Cortex of kidney (tissue), 1 donor: ENCODE measurements around the gene SMIM20.
"Not testable (repeated sequence)": the region's sequence is repeated elsewhere in the genome, so short reads cannot be mapped to it uniquely, and the experiment has no call there.

Source experiments
- DNase-seq: peaks from one replicate; lab custom pipeline; 2025; lab: John Stamatoyannopoulos, UW

Gene SMIM20

DNA sequence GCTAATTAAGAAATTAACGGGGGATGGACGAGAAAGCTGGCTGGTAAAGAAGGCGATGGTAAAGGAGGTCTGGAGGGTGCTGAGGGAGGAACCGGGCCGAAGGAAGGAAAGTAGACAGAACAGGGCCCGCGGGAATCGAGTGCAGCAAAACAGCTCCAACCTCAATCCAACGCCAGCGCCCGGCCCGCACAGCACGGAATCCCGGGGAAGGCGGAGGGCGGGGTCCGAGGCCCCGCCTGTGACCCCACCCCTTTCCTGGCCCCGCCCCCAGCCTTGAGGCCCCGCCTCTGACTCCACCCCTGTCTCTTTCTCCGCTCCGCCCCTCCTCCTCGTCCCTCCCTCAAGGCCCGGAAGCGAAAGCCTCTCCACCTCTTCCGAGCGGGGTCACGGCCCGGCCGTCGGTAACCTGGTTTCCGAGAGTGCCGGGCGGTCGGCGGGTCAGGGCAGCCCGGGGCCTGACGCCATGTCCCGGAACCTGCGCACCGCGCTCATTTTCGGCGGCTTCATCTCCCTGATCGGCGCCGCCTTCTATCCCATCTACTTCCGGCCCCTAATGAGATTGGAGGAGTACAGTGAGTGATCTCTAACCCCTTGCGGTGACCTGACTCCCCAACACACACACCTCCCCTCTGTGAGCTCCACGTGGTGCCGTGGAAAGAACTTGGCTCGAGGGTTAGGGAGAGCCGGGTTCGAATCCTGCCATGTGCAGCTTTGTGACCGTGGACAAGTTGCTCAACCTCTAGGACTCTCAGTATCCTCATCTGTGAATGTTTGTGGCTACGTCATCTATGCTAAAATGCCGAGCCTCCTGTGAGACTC lies at the start of gene SMIM20:
SMIM20 (plus strand) TSS at position 370 of the 819 bp plus-strand sequence; CDS start at position 464, 94 bp downstream.
- DNase-seq = peak; percentile 66

DNA sequence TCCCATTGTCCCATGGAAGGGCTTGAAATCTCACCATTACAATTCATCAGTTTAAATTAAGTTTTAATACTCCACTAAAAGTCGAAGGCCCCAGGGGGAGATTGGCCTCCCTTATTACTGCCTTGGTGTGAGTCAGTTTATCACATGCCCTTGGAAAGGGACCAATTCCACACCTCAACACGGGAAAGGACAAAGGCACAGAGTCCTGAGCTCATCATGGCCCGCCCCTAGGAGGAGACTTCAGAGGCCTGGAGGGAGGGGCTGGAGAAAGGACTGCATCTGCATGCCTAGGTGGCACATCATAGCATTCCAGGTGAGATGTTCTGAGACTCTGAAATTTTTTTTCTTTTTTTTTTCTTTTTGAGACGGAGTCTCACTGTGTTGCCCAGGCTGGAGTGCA lies 48.4 kb upstream of the SMIM20 start:
- DNase-seq = no peak

DNA sequence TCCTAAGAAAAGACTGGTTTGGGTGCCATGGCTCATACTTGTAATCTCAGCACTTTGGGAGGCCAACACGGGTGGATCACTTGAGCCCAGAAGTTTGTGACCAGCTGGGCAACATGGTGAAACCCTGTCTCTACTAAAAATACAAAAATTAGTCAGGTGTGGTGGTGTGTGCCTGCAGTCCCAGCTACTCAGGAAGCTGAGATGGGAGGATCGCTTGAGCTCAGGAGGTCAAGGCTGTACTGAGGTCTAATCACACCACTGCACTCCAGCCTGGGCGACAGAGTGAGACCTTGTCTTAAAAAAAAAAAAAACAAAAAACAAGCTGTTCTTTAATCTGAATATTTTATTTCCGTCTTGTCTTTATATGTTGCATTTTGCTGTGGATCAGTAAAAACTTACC lies 47.6 kb upstream of the SMIM20 start:
- DNase-seq = not testable (repeated sequence)

DNA sequence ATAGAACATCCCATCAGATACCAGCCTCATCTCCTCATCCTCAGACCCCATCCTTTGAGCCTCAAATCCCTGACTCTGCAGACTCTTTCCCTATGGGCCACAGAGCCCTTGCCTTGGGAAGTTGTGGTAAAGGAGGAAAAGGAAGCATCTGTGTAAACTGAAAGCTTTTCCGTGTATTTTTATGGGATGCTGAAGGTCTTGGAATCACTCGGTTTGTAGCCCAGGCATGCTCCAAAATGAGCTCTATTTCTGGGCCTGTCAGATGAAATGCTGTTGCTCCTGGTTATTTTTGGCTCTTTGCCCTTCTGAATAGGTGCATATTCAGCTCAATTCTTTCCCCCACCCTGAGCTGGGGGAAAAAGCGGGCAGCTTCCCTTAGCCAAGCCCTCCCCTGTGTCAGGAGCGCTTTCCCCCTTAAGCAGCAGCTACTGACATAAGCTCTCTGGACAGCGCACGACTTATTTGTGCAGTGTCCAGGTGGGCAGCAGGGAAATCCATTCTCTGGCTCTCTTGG lies 46.2 kb upstream of the SMIM20 start:
- no peak for DNase-seq

DNA sequence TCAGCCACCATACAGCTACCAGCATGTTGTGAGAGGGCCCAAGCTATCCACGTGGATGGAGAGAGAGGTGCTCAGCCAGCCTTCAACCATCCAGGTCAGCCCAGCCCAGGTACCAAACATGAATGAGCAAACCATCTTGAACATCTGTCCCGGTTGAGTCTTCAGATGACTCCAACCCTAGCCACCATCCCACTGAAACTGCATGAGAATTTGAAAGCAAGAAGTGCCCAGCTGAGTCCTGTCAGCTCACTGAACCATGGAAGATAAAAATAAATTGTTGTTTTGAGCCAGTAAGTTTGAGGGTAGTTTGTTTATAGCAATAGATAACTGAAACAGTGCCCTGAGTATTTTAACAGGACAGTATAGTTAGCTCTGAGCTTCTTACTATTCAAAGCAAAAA lies 43.9 kb upstream of the SMIM20 start:
- DNase-seq = no peak

GRCh38 chr4:25872851-25873631 lies 41.0 kb upstream of the SMIM20 start:
- DNase-seq = no peak

DNA sequence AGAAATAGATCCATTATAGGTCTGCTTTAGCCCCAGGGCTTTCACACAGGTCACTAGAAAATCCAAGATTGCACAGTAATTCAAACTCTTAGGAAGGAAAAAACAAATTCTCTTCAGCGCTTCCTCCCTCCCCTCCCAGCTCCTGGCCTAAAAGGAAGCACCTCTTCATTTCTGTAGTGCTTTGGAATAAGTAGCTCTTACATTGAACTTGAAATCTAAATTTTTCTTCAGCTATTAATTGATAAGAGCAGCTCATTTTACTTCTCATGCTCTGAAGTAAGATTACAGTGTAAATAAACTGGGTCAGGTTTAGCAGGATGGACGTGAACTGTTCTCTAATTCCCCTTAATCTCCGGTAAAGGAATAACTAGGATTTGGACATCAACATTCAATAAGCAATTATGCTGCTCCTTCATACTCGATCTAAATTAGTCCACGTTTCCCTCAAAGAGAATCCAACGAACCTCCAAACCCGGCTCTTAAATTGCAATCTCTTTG lies 40.3 kb upstream of the SMIM20 start:
- no peak for DNase-seq

DNA sequence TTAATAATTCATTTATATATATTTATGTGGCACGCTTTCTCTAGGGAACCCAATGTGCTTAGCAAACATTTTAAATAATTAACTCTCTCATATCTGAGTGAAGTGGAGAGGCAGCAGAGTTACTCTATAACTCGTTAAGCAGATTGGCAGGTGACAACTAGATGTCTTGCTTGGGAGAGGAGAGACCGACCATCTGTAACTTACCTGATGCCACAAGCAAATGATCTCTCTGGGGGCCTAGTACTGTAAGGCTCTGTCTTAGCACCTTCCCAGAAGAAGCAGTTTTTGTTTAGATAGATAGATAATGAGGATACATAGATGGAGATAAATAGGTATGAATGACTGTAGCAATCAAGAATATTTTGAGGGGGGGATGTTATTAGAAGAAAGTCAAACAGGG lies 39.4 kb upstream of the SMIM20 start:
- DNase-seq = no peak

GRCh38 chr4:25875281-25875745 lies 38.7 kb upstream of the SMIM20 start:
- no peak for DNase-seq

GRCh38 chr4:25878676-25879075 lies 35.3 kb upstream of the SMIM20 start:
- no peak for DNase-seq

- DNase-seq = no peak
Observed at GRCh38 chr4:25879091-25879584, 34.9 kb upstream of the SMIM20 start.

DNA sequence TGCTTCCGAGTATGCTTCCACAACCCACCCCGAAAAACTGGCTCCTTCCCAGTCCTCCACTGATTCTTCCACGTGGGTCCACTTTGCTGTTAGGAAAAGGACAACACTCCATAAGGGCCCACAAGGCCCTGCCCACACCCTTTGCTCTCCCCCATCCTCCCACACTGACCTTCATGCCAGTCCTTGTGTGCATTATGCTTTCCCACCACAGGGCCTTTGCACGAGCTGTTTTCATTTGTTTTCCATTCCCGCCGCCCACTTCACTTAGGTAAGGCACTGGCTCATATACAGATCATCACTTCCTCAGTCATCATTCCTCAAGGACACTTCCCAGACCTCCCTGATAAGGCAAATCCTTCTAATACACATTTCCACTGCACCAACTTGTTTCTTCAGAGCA lies 34.4 kb upstream of the SMIM20 start:
- DNase-seq = no peak

DNA sequence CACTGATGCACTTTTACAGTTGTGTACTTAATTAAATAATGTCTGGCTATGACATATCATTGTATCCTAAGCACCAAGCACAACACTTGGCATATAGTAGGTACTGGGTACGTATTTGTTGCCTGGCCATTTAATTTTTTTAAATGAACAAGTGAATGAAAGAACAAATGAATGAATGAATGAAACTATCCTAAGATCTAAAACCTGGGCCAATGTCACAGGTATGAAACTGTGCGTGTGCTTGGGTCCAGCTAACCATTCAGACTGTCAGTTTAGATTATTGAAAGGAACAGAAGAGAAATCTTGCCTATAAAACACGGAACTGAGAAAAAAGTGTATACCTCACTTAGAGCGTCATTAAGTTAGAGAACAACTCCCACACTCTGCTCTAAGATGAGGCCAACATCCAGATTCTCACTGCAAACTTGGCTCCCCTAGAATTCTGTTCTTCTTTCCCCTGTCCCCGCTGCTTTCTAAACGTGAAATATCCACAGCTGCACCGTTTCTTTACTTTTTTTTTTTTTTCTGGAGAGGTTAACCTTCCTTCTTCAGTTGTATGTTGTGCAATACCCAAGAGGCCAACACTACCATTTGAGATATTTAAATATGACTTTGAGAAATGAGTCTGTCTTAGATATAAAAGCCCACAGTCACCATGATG lies 33.9 kb upstream of the SMIM20 start:
- DNase-seq = no peak

DNA sequence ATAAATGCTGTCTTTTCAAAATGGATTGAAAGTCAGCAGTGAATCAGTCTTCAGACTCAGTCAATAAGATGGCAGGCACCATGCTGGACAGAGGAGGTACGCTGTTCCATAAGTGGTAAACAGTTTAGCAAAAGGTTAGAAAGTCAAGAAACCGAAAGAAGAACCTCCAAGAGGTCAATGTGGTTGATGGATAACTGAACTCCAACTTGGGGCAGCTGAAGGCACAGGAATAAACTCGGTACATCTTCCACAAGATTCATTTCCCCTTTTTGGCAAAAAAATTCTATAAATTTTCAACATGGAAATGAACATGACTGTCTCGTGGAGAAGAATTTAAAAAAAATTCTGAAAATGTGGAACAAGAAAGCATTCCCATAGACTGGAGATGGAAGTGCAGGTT lies 32.8 kb upstream of the SMIM20 start:
- no peak for DNase-seq

DNA sequence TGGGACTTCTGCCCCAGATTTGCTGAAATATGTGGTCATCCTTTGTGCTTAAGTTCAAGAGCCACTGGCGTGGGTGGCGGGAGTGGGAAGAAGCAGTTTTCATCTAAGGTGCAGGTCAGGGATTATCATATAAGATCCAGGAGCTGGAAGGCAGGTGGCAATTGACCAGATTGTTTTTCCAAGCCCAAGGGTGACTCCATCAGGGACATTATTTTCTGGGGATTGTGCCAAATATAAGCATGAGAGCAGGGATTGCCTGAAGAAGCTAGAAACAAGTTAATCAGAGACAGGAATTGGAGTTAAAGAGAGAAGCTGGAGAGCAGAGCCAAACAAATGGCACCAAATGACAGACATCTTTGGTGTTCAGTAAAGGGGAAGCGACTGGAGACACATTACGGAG lies 31.8 kb upstream of the SMIM20 start:
- no peak for DNase-seq

- DNase-seq = no peak
Observed at GRCh38 chr4:25883565-25883964, 30.5 kb upstream of the SMIM20 start.

DNA sequence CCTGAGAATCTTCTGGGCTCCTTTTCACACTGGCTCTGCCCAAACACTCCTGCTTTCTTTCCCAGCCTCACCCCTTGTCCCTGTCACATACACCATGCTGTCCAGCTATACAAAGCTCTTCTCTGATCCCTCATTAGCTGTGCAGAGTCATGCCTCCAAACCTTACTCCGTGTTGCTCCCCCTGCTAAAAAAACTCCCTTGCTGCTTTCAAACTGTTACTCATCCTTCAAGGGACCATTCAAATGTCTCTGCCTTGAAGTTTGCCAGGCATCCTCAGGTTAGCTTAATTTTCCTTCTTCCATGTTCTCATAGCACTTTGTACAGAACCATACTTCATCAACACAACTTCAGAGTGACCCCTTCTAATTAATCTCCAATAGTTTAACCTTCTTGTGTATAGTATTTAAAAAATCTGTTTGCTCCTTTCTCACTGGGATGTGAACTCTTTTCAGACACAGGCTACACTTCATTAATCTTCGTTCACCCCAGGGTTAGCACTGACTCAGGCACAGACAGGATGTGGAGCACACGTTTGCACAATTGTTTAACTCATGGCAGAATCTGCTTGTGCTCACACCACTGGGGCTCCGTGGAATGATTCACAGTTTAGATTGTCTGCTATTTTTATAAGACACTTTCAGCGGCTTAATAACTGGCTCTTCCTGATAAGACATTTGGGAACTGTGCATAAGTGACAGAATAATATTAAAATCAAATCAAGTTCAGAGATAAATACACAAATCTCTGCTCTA lies 29.8 kb upstream of the SMIM20 start:
- no peak for DNase-seq

DNA sequence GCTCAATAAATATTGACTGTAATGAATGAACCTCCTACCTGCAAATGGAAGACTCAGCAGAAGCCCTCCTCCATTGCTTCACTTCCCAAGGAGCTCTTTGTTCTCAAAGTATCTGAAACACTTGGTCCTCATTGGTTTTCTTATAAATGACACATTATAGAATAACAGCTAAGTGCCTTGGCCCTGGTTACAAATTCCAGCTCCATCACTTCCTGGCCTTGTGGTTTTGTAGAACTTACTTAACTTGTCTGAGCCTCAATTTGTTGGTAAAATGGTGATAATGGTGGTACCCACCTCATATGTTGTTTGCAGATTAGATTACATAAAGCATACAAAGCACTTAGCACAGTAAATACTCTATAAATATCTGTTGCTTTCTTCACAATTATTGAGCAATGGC lies 25.2 kb upstream of the SMIM20 start:
- no peak for DNase-seq

- no peak for DNase-seq
Observed at GRCh38 chr4:25889589-25890503, 24.2 kb upstream of the SMIM20 start.
